ENCODE measurements around the gene APBB2. TPM values are rescaled to one million over a fixed set of nuclear protein-coding genes. Genes with fewer than 3 reads are reported as not detected.
A peak's percentile ranks its signal among the peaks of the same experiment; 100 is the strongest.

APBB2 gene
- total and polyA plus RNA-seq, 8 donors, result 42.5 to 94.8 (median 53.8) TPM

DNA sequence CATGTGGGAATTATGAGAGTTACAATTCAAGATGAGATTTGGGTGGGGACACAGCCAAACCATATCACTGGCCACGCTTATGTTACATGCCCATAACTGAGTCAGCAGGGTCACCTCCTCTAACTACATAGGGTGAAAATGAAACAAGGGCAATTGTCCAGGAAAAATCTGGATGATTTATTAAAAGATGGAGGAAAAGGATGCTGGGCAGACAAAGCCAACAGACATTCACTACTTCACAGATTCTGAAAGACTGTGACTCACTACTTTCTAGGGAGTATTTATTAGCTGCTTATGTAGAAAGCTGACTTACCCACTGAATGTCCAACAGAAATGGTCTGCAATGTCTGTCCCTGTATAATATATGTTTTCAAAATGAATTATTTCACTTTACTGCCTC lies 72.4 kb downstream of the APBB2 start:
- peak; percentile 52 for ATAC-seq

DNA sequence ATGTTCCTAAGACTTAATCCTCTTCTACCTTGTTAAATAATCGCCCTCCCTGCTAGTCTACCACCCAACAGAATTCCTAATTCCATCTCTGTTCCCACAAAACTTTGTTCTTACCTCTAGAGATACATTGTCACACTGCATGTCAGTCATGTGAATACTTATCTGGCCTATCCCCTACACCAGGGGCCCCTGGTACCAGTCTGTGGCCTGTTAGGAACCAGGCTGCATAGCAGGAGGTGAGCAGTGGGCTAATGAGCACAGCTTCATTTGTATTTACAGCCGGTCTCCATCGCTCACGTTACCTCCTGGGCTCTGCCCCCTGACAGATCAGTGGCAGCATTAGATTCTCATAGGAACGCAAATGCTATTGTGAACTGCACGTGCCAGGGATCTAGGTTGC lies 73.9 kb downstream of the APBB2 start:
- no peaks in the 10 kb centered on the region for H3K27me3 ChIP-seq
- intact Hi-C loops (cut with DNase I), result no loop called here
- no peak overlapping the region for H3K27ac ChIP-seq

More for the DNA sequence above, 72.4 kb downstream of the APBB2 start:
- no peaks in the 10 kb centered on the region for H3K27me3 ChIP-seq
- no peak for DNase-seq
- peaks cover 14 to 40% of the 10 kb centered on the region in 2 donors for H3K4me1 ChIP-seq
- H3K9me3 ChIP-seq, result no peaks in the 10 kb centered on the region
- H3K27ac ChIP-seq, result peak overlapping the region; percentile 64 to 85
- H3K36me3 ChIP-seq, result no peaks in the 10 kb centered on the region
- intact Hi-C loops (cut with DNase I), result no loop called here
- TF ChIP-seq, protein P1, sequence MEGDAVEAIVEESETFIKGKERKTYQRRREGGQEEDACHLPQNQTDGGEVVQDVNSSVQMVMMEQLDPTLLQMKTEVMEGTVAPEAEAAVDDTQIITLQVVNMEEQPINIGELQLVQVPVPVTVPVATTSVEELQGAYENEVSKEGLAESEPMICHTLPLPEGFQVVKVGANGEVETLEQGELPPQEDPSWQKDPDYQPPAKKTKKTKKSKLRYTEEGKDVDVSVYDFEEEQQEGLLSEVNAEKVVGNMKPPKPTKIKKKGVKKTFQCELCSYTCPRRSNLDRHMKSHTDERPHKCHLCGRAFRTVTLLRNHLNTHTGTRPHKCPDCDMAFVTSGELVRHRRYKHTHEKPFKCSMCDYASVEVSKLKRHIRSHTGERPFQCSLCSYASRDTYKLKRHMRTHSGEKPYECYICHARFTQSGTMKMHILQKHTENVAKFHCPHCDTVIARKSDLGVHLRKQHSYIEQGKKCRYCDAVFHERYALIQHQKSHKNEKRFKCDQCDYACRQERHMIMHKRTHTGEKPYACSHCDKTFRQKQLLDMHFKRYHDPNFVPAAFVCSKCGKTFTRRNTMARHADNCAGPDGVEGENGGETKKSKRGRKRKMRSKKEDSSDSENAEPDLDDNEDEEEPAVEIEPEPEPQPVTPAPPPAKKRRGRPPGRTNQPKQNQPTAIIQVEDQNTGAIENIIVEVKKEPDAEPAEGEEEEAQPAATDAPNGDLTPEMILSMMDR (IDR thresholded peaks at IDR 0.05), result no peak
- no peak overlapping the region for H3K4me3 ChIP-seq

GRCh38 chr4:41137879-41138278 lies 76.5 kb downstream of the APBB2 start:
- H3K27me3 ChIP-seq, result no peaks in the 10 kb centered on the region
- no peaks in the 10 kb centered on the region for H3K9me3 ChIP-seq
- H3K4me3 ChIP-seq, result no peak overlapping the region
- ATAC-seq, result no peak
- DNase-seq, result no peak
- H3K4me1 ChIP-seq, result peaks cover 17 to 23% of the 10 kb centered on the region in 2 donors
- intact Hi-C loops (cut with DNase I), result no loop called here
- H3K36me3 ChIP-seq, result no peaks in the 10 kb centered on the region
- TF ChIP-seq, protein P1 (IDR thresholded peaks at IDR 0.05), result no peak
- no peak overlapping the region for H3K27ac ChIP-seq

More for the DNA sequence above, 73.9 kb downstream of the APBB2 start:
- TF ChIP-seq, protein P1 (IDR thresholded peaks at IDR 0.05), result no peak
- H3K9me3 ChIP-seq, result no peaks in the 10 kb centered on the region
- no peak overlapping the region for H3K4me3 ChIP-seq
- ATAC-seq (no peak), DNase-seq (no peak)
- peaks cover 20 to 27% of the 10 kb centered on the region in 2 donors for H3K4me1 ChIP-seq
- no peaks in the 10 kb centered on the region for H3K36me3 ChIP-seq

DNA sequence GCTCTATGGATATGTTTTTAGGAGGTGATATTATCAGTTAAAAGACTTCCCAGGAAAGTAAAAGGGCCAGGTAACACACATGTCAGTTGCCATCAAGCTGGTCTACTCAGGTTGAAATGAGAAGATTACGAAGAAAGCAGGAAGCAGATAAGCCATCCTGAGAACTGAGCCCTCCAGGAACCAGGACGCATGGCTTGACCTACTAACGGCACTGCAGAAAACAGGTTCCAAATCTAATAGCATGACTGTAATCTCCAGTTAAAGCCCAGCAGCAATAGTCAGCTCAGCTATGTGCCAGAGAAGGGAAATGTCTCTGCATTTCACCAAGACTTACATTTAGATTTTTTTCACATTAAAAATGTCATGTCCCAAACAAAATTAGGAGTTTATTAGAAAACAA lies 77.9 kb downstream of the APBB2 start:
- DNase-seq (no peak), ATAC-seq (no peak)
- TF ChIP-seq, protein P1 (IDR thresholded peaks at IDR 0.05), result no peak
- Histone ChIP-seq H3K4me3 (no peak overlapping the region), H3K4me1 (peaks cover 23 to 25% of the 10 kb centered on the region in 2 donors), H3K9me3 (no peaks in the 10 kb centered on the region), H3K27me3 (no peaks in the 10 kb centered on the region), H3K27ac (no peak overlapping the region), H3K36me3 (no peaks in the 10 kb centered on the region)
- intact Hi-C loops (cut with DNase I), result no loop called here

DNA sequence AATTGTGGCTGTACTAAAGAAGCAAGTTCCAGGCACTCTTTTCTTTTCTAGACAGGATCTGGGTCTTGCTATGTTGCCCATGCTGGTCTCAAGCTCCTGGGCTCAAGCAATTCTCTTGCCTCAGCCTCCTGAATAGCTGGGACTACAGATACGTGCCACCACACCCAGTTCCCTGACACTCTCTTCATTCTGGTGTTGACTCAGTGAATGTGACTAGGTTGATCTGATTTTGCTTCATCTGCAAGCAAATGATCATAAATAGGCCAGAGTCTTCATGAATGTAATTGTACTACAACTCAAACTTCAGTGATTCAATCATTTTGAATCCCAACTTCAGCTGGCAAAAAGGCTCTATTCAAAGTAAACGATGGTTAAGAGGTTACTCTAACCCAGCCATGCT lies 78.5 kb downstream of the APBB2 start:
- peak; percentile 27 for ATAC-seq
- no peak overlapping the region for H3K4me3 ChIP-seq
- no peak overlapping the region for H3K27ac ChIP-seq

More for the DNA sequence above, 78.5 kb downstream of the APBB2 start:
- intact Hi-C loops (cut with DNase I), result no loop called here
- Histone ChIP-seq H3K27me3 (no peaks in the 10 kb centered on the region), H3K9me3 (no peaks in the 10 kb centered on the region), H3K36me3 (no peaks in the 10 kb centered on the region), H3K4me1 (peaks cover 23 to 25% of the 10 kb centered on the region in 2 donors)
- TF ChIP-seq, protein P1 (IDR thresholded peaks at IDR 0.05), result no peak
- DNase-seq, result no peak
